HepG2 (cell line): Measurements from ENCODE around the gene GRHL1. TPM values are rescaled to one million over a fixed set of nuclear protein-coding genes. Genes with fewer than 3 reads are reported as not detected.

Source experiments
- ATAC-seq: fragments of 200-7000 bp; cut with Tn5 transposase; 3 replicates; pipeline ENCODE4 v1.9.1; 2020; ENCODE audit warnings: mild to moderate bottlenecking, moderate library complexity
- BruUV-seq: library from RNA; stranded (reverse); fragments of 400-500 nt; replicated peaks from 2 replicates; lab custom pipeline; 2021; lab: Mats Ljungman, UMichigan
- CTCF ChIA-PET: fragments of 300-600 bp; formaldehyde crosslinking; extraction: SDS; loops from one replicate; lab custom pipeline; 2021; ENCODE audit warnings: low total read pairs, inconsistent platforms, low intra/inter-chr PET ratio; lab: Yijun Ruan, JAX
- POLR2A ChIA-PET: fragments of 350-600 bp; sonication (Branson Sonifier 250); formaldehyde crosslinking; loops from one replicate; lab custom pipeline; 2020; ENCODE audit warnings: antibody characterized with exemption, inconsistent platforms; lab: Yijun Ruan, JAX
- DNase-seq: peaks from one replicate; pipeline ENCODE4 v3.0.0-alpha.2; 2015; ENCODE audit warnings: low spot score
- FAIRE-seq: peaks from 3 replicates; lab custom pipeline; 2011; peaks lifted over from hg19 to GRCh38; lab: Jason Lieb, UNC
- H2AFZ ChIP-seq: one replicate; pipeline ENCODE4 v1.6.1; 2011; ENCODE audit warnings: low read length, inconsistent platforms
- H3K27ac ChIP-seq: fragments of 300-600 bp; 3 replicates; pipeline ENCODE4 v1.8.0; 2011; ENCODE audit warnings: mixed run types, mild to moderate bottlenecking, mixed read lengths, low read length, inconsistent platforms; ENCODE audit not compliant: insufficient read depth; ENCODE audit errors: extremely low read length
- H3K27me3 ChIP-seq, 2 experiments: fragments of 200-600 bp in 1 of 2; 2 replicates in 1 of 2; 3 replicates in 1 of 2; pipeline versions ENCODE4 v1.6.0 to v1.8.0; 2011; ENCODE audit warnings: low read length in 2 of 2, mild to moderate bottlenecking in 2 of 2, moderate library complexity in 2 of 2, inconsistent platforms in 1 of 2; ENCODE audit not compliant: insufficient read depth in 2 of 2, control insufficient read depth in 1 of 2
- H3K36me3 ChIP-seq, 2 experiments: fragments of 200-600 bp in 1 of 2; replicated peaks in 1 of 2; 2 replicates in 1 of 2; 3 replicates in 1 of 2; pipeline versions ENCODE4 v1.5.1 to v1.8.0; 2011; ENCODE audit warnings: low read length in 2 of 2, inconsistent platforms in 1 of 2; ENCODE audit not compliant: insufficient read depth in 2 of 2, control insufficient read depth in 1 of 2
- H3K4me1 ChIP-seq: 2 replicates; pipeline ENCODE4 v1.5.1; 2012; ENCODE audit warnings: low read length, inconsistent platforms; ENCODE audit not compliant: insufficient read depth
- H3K4me2 ChIP-seq: 2 replicates; pipeline ENCODE4 v1.6.0; 2011; ENCODE audit warnings: low read depth, low read length, inconsistent platforms
- H3K4me3 ChIP-seq, 3 experiments: fragments of 200-600 bp in 1 of 3; sonication (generic), shearing (Covaris generic) in 1 of 3; replicated peaks in 1 of 3; 2 replicates each; pipeline ENCODE4 v1.5.1; 2011 to 2016; ENCODE audit warnings: low read length in 3 of 3, inconsistent platforms in 2 of 3, low read depth in 2 of 3, mild to moderate bottlenecking in 2 of 3, control low read depth in 1 of 3, mixed read lengths in 1 of 3; ENCODE audit not compliant: insufficient read depth in 1 of 3
- H3K79me2 ChIP-seq: one replicate; pipeline ENCODE4 v1.6.1; 2011; ENCODE audit warnings: low read length, inconsistent platforms; ENCODE audit not compliant: insufficient read depth
- H3K9ac ChIP-seq: 2 replicates; pipeline ENCODE4 v1.6.0; 2011; ENCODE audit warnings: mild to moderate bottlenecking, low read depth, low read length, inconsistent platforms; ENCODE audit not compliant: insufficient read depth
- H3K9me3 ChIP-seq: 2 replicates; pipeline ENCODE4 v1.5.1; 2012; ENCODE audit warnings: mild to moderate bottlenecking, low read length
- H4K20me1 ChIP-seq: 2 replicates; pipeline ENCODE4 v1.6.0; 2011; ENCODE audit warnings: inconsistent platforms, mild to moderate bottlenecking, low read length, moderate library complexity; ENCODE audit not compliant: insufficient read depth
- MTF2 ChIP-seq: sonication (generic); formaldehyde crosslinking; IDR thresholded peaks from 2 replicates; pipeline ENCODE4 v1.5.0; 2020; ENCODE audit warnings: missing genetic modification reagents, borderline replicate concordance
- PLSCR1 ChIP-seq: sonication (generic); formaldehyde crosslinking; IDR thresholded peaks from 2 replicates; pipeline ENCODE4 v1.5.0; 2020; ENCODE audit warnings: missing genetic modification reagents, mild to moderate bottlenecking, borderline replicate concordance
- SP5 ChIP-seq: IDR thresholded peaks from 2 replicates; pipeline ENCODE4 v1.6.1; 2016; ENCODE audit warnings: low read depth, borderline replicate concordance
- ZNF136 ChIP-seq: sonication (generic); formaldehyde crosslinking; IDR thresholded peaks from 2 replicates; pipeline ENCODE4 v1.8.1; 2022; ENCODE audit warnings: low read depth, mild to moderate bottlenecking, moderate library complexity, missing genetic modification reagents
- ZNF350 ChIP-seq: sonication (generic); formaldehyde crosslinking; IDR thresholded peaks from 2 replicates; pipeline ENCODE4 v1.4.0; 2020; ENCODE audit warnings: mild to moderate bottlenecking, low read depth, missing genetic modification reagents, borderline replicate concordance
- ZNF407 ChIP-seq: sonication (generic); formaldehyde crosslinking; IDR thresholded peaks from one replicate; pipeline ENCODE4 v1.5.1; 2020; ENCODE audit warnings: mild to moderate bottlenecking, missing genetic modification reagents; ENCODE audit errors: not compliant biosample characterization
- ZNF687 ChIP-seq: sonication (generic); formaldehyde crosslinking; IDR thresholded peaks from 2 replicates; pipeline ENCODE4 v1.5.1; 2020; ENCODE audit warnings: mild to moderate bottlenecking, missing genetic modification reagents, moderate library complexity
- ZNF775 ChIP-seq: sonication (generic); formaldehyde crosslinking; IDR thresholded peaks from 2 replicates; pipeline ENCODE4 v1.4.0; 2020; ENCODE audit warnings: missing genetic modification reagents, mild to moderate bottlenecking, moderate library complexity, borderline replicate concordance
- WGBS: methylation state at CpG from one replicate; pipeline ENCODE4 v1.1.6; 2017; ENCODE audit warnings: low lambda C conversion rate; 5-methylcytosine and 5-hydroxymethylcytosine counted together
- in situ Hi-C: cut with HindIII; loops from 2 replicates; pipeline ENCODE4 v1.10.0; 2017; ENCODE audit warnings: low pct_unique_long_range_greater_than_20kb; ENCODE audit not compliant: extremely low pct_ligation_motif_present
- intact Hi-C: fragments of 100-400 bp; cut with micrococcal nuclease; formaldehyde crosslinking; loops from one replicate; pipeline ENCODE4 v1.10.0; 2022; ENCODE audit not compliant: unreplicated experiment
- polyA plus RNA-seq, 8 experiments: library from polyadenylated mRNA; depleted of rRNA in 3 of 8; stranded (reverse) in 7 of 8; unstranded in 1 of 8; fragments of >200 nt; fragmentation: Illumina TruSeq in 4 of 8; extraction: Trizol in 4 of 8; gene quantifications; 2 replicates each; pipeline versions ENCODE4 v1.2.1 to v1.2.3, GENCODE V29; 2011 to 2016; ENCODE audit warnings: low read depth in 4 of 8, missing spikeins in 1 of 8, mixed read lengths in 1 of 8; ENCODE audit not compliant: insufficient read depth in 1 of 8
- total RNA-seq, 5 experiments: library from RNA; depleted of rRNA; stranded (reverse); fragments of >200 nt; fragmentation: Illumina TruSeq; extraction: Trizol; gene quantifications; 2 replicates each; pipeline ENCODE4 v1.2.3, GENCODE V29; 2016; ENCODE audit warnings: low read depth in 1 of 5

Gene GRHL1
- total and polyA plus RNA-seq, 2 of the 13 experiments (the other 11 are each of a cell fraction or from before 2014, with no cell fraction given): 9.3 to 12.0 TPM

GRCh38 chr2:10022041-10022421 is 70.5 kb downstream of the GRHL1 start:
- WGBS: 54% methylated on average over 12 of the region's 16 CpGs
- Histone ChIP-seq H3K9ac (no peak overlapping the region), H3K4me3 (no peak overlapping the region), H3K27me3 (peaks cover 10 to 54% of the 10 kb centered on the region in 2 experiments; a peak in 4 of 5 replicates), H3K27ac (no peak overlapping the region), H3K36me3 (no peaks in the 10 kb centered on the region), H3K79me2 (no peaks in the 10 kb centered on the region), H3K4me2 (peak overlapping the region; percentile 22; the same call in 1 of the 2 replicates), H2AFZ (no peak overlapping the region), H3K9me3 (no peaks in the 10 kb centered on the region), H4K20me1 (no peaks in the 10 kb centered on the region), H3K4me1 (peaks cover 28% of the 10 kb centered on the region)
- ATAC-seq (peak; percentile 59), DNase-seq (no peak), FAIRE-seq (no peak)
- ChIA-PET POLR2A (interaction anchor here (1.1 to 1.3 kb wide), 2 partner anchors 9 to 179 kb away, joined by 3 read pairs; partner anchors contain the start of gene TAF1B), CTCF (no interaction called here)
- BruUV-seq: no TSS peak
- intact Hi-C loops (loop anchor here (2.0 kb wide), 1 partner anchor 223 kb away; no protein-coding TSS in a partner anchor), in situ Hi-C loops (no loop called here)
- TF ChIP-seq ZNF687 (CRISPR knock-in tag): peak; percentile 46
- no peak for TF ChIP-seq PLSCR1 (CRISPR knock-in tag)
- TF ChIP-seq ZNF407: peak; percentile 39
- 0 out of 2 replicates have a peak, but pooled peaks have one; percentile 10 for TF ChIP-seq MTF2 (CRISPR knock-in tag)
- TF ChIP-seq ZNF350 (CRISPR knock-in tag): peak; percentile 13; the same call in 1 of the 2 replicates
- no peak for TF ChIP-seq ZNF775 (CRISPR knock-in tag)
- TF ChIP-seq ZNF136 (CRISPR knock-in tag): no peak
- no peak for TF ChIP-seq SP5 (CRISPR knock-in tag)
